Measurements from ENCODE around the gene COX14. TPM values are rescaled to one million over a fixed set of nuclear protein-coding genes. Genes with fewer than 3 reads are reported as not detected.

Gene COX14
- total and polyA plus RNA-seq, 10 of the 15 experiments (the other 5 are each of a cell fraction or from before 2014, with no cell fraction given), result 44.6 to 361 (median 120) TPM

DNA sequence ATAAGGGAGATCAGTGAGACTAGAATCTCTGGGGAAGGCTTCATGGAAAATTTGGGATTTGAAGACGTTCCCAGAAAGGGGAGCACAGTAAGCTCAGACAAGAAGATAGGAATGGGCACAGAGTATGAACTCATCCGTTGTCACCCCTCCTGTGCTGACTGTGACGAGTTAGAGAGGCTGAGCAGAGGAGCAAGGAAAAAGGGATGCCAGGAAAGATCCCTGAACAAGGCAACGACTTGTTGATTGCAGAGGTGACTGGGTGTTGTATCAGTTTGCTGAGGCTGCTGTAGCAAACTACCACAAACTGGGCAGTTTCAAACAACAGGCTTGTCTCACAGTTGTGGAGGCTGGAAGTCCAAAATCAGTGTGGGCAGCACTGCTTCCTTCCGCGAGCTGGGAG, 14.1 kb upstream of the COX14 start:
- no peak for FAIRE-seq
- H3K36me3 ChIP-seq (ENCODE audit: control insufficient read depth in 2 of 2, insufficient read depth in 2 of 2, low read length in 1 of 2), result peaks cover 28 to 39% of the 10 kb centered on the region in 2 experiments
- SMC1A ChIA-PET (ENCODE audit: uncharacterized antibody, unreplicated experiment), result no interaction called here

More for the DNA sequence above, 14.1 kb upstream of the COX14 start:
- Histone ChIP-seq H3K27me3 (replicated peaks in 1 of 2; ENCODE audit: control insufficient read depth in 2 of 2, insufficient read depth in 2 of 2, low read length in 1 of 2) (no peaks in the 10 kb centered on the region), H3K4me3 (no peak overlapping the region), H3K9ac (ENCODE audit: control insufficient read depth, insufficient read depth, low read length) (no peak overlapping the region), H3K4me1 (ENCODE audit: control insufficient read depth, insufficient read depth, low read length) (no peaks in the 10 kb centered on the region), H4K20me1 (ENCODE audit: control insufficient read depth, insufficient read depth) (no peaks in the 10 kb centered on the region), H3K4me2 (ENCODE audit: control insufficient read depth, insufficient read depth) (no peak overlapping the region), H2AFZ (ENCODE audit: control insufficient read depth, low read depth, low read length) (no peak overlapping the region), H3K79me2 (ENCODE audit: control insufficient read depth, insufficient read depth, low read length) (no peaks in the 10 kb centered on the region), H3K9me3 (replicated peaks; ENCODE audit: control insufficient read depth, insufficient read depth, low read length) (no peaks in the 10 kb centered on the region), H3K27ac (ENCODE audit: control insufficient read depth, insufficient read depth) (no peak overlapping the region)
- intact Hi-C loops (cut with micrococcal nuclease; ENCODE audit: unreplicated experiment) (no loop called here), in situ Hi-C loops (cut with MboI) (no loop called here)
- ATAC-seq, result no peak
- CTCF ChIA-PET, result interaction anchor here (1.6 to 6.5 kb wide), 2 partner anchors 9 to 13 kb away, joined by 4 to 35 read pairs; partner anchors contain the start of gene COX14
- RAD21 ChIA-PET (ENCODE audit: unreplicated experiment), result no interaction called here
- POLR2A ChIA-PET, result interaction anchor here (1.3 kb wide), 1 partner anchor 12 kb away, joined by 3 read pairs; no protein-coding TSS in a partner anchor
- 92% methylated on average over 6 of the region's 6 CpGs for WGBS (ENCODE audit: insufficient coverage, insufficient replicate concordance, low lambda C conversion rate, missing lambda C conversion rate)
- no peak for TF ChIP-seq FOXK2 (IDR thresholded peaks at IDR 0.05)
- TF ChIP-seq EP300 (IDR thresholded peaks at IDR 0.05; ENCODE audit: borderline replicate concordance in 1 of 2, control insufficient read depth in 1 of 2, low read depth in 2 of 2, low read length in 2 of 2), result no peak
- TF ChIP-seq, protein P1, sequence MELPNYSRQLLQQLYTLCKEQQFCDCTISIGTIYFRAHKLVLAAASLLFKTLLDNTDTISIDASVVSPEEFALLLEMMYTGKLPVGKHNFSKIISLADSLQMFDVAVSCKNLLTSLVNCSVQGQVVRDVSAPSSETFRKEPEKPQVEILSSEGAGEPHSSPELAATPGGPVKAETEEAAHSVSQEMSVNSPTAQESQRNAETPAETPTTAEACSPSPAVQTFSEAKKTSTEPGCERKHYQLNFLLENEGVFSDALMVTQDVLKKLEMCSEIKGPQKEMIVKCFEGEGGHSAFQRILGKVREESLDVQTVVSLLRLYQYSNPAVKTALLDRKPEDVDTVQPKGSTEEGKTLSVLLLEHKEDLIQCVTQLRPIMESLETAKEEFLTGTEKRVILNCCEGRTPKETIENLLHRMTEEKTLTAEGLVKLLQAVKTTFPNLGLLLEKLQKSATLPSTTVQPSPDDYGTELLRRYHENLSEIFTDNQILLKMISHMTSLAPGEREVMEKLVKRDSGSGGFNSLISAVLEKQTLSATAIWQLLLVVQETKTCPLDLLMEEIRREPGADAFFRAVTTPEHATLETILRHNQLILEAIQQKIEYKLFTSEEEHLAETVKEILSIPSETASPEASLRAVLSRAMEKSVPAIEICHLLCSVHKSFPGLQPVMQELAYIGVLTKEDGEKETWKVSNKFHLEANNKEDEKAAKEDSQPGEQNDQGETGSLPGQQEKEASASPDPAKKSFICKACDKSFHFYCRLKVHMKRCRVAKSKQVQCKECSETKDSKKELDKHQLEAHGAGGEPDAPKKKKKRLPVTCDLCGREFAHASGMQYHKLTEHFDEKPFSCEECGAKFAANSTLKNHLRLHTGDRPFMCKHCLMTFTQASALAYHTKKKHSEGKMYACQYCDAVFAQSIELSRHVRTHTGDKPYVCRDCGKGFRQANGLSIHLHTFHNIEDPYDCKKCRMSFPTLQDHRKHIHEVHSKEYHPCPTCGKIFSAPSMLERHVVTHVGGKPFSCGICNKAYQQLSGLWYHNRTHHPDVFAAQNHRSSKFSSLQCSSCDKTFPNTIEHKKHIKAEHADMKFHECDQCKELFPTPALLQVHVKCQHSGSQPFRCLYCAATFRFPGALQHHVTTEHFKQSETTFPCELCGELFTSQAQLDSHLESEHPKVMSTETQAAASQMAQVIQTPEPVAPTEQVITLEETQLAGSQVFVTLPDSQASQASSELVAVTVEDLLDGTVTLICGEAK (IDR thresholded peaks at IDR 0.05; ENCODE audit: borderline replicate concordance), result no peak
- no peak for TF ChIP-seq KLF5 (IDR thresholded peaks at IDR 0.05; ENCODE audit: partially characterized antibody)
- TF ChIP-seq, protein P2, sequence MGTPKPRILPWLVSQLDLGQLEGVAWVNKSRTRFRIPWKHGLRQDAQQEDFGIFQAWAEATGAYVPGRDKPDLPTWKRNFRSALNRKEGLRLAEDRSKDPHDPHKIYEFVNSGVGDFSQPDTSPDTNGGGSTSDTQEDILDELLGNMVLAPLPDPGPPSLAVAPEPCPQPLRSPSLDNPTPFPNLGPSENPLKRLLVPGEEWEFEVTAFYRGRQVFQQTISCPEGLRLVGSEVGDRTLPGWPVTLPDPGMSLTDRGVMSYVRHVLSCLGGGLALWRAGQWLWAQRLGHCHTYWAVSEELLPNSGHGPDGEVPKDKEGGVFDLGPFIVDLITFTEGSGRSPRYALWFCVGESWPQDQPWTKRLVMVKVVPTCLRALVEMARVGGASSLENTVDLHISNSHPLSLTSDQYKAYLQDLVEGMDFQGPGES (IDR thresholded peaks at IDR 0.05), result no peak
- no peak for TF ChIP-seq SMARCA5 (IDR thresholded peaks at IDR 0.05)
- TF ChIP-seq, protein P3, sequence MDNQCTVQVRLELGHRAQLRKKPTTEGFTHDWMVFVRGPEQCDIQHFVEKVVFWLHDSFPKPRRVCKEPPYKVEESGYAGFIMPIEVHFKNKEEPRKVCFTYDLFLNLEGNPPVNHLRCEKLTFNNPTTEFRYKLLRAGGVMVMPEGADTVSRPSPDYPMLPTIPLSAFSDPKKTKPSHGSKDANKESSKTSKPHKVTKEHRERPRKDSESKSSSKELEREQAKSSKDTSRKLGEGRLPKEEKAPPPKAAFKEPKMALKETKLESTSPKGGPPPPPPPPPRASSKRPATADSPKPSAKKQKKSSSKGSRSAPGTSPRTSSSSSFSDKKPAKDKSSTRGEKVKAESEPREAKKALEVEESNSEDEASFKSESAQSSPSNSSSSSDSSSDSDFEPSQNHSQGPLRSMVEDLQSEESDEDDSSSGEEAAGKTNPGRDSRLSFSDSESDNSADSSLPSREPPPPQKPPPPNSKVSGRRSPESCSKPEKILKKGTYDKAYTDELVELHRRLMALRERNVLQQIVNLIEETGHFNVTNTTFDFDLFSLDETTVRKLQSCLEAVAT (IDR thresholded peaks at IDR 0.05), result no peak
- no peak for TF ChIP-seq BACH1 (IDR thresholded peaks at IDR 0.05; ENCODE audit: borderline replicate concordance)
- no peak for TF ChIP-seq CREB1 (IDR thresholded peaks at IDR 0.05; ENCODE audit: low read depth)
- TF ChIP-seq RFX5 (IDR thresholded peaks at IDR 0.05; ENCODE audit: low read depth, low read length), result no peak
- TF ChIP-seq POLR2AphosphoS5 (IDR thresholded peaks at IDR 0.05; ENCODE audit: low read length), result no peak
- no peak for TF ChIP-seq RUNX3 (IDR thresholded peaks at IDR 0.05; ENCODE audit: low read length)
- TF ChIP-seq JUNB (IDR thresholded peaks at IDR 0.05), result no peak
- no peak for TF ChIP-seq NR2C1 (IDR thresholded peaks at IDR 0.05)
- no peak for DNase-seq (ENCODE audit: low read depth, low spot score)
- BruUV-seq (replicated peaks), result no TSS peak
